Parathyroid adenoma (tissue), 2 donors: ENCODE data around the gene ALK.

Experiments
- H2AFZ ChIP-seq: fragments of 300-600 bp; sonication (generic); one replicate; pipeline ENCODE4 v1.7.0; 2017; ENCODE audit warnings: antibody characterized with exemption, mild to moderate bottlenecking
- H3K27ac ChIP-seq: fragments of 300-600 bp; sonication (generic); one replicate; pipeline ENCODE4 v1.7.0; 2017
- H3K27me3 ChIP-seq: fragments of 300-600 bp; sonication (generic); one replicate; pipeline ENCODE4 v1.7.0; 2017; ENCODE audit warnings: low read length; ENCODE audit not compliant: control insufficient read depth, insufficient read depth
- H3K36me3 ChIP-seq: fragments of 300-600 bp; sonication (generic); one replicate; pipeline ENCODE4 v1.7.0; 2017; ENCODE audit warnings: low read length; ENCODE audit not compliant: control insufficient read depth, insufficient read depth
- H3K4me1 ChIP-seq: fragments of 300-600 bp; sonication (generic); one replicate; pipeline ENCODE4 v1.7.0; 2017; ENCODE audit warnings: control low read depth
- H3K4me2 ChIP-seq: fragments of 300-600 bp; sonication (generic); one replicate; pipeline ENCODE4 v1.7.0; 2017; ENCODE audit warnings: low read length
- H3K4me3 ChIP-seq: fragments of 300-600 bp; sonication (generic); one replicate; pipeline ENCODE4 v1.7.0; 2017; ENCODE audit warnings: low read depth, low read length
- H3K79me2 ChIP-seq: fragments of 300-600 bp; sonication (generic); one replicate; pipeline ENCODE4 v1.7.0; 2017; ENCODE audit warnings: control low read depth
- H3K9ac ChIP-seq: fragments of 300-600 bp; sonication (generic); one replicate; pipeline ENCODE4 v1.7.0; 2017; ENCODE audit warnings: mild to moderate bottlenecking
- H3K9me3 ChIP-seq: fragments of 300-600 bp; sonication (generic); one replicate; pipeline ENCODE4 v1.7.0; 2017; ENCODE audit warnings: low read length; ENCODE audit not compliant: control insufficient read depth
- TF ChIP-seq, protein P1 (sequence below): fragments of 300-600 bp; sonication (generic); IDR thresholded peaks from one replicate; pipeline ENCODE4 v1.7.0; 2017; ENCODE audit warnings: antibody characterized with exemption, mild to moderate bottlenecking
- donor health status: primary hyperparathyroidism.

Gene ALK

DNA sequence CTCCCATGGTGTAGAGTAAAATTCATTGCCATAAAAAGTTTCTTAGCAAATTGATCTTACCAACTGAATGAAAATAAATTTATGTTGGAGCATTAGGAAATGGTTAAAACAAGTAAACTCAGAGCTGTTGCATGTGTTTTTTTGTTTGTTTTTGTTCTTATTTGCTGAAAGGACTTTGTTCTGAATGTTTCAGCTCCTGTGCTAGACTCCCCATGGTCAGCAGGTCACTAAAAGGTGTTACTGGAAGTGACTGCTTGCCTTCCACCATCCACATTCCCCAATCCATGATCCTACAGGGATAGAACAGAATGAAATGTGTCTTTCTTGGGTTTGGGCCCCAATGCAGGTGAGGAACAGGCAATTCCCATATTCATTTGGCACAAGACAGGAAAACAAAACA is 101.8 kb downstream of the ALK start:
- no peaks in the 10 kb centered on the region for H3K4me1 ChIP-seq
- no peaks in the 10 kb centered on the region for H3K36me3 ChIP-seq
- H3K9me3 ChIP-seq, result no peaks in the 10 kb centered on the region
- H3K4me2 ChIP-seq, result no peak overlapping the region
- H3K9ac ChIP-seq, result no peak overlapping the region
- H3K27me3 ChIP-seq, result no peaks in the 10 kb centered on the region
- TF ChIP-seq, protein P1, sequence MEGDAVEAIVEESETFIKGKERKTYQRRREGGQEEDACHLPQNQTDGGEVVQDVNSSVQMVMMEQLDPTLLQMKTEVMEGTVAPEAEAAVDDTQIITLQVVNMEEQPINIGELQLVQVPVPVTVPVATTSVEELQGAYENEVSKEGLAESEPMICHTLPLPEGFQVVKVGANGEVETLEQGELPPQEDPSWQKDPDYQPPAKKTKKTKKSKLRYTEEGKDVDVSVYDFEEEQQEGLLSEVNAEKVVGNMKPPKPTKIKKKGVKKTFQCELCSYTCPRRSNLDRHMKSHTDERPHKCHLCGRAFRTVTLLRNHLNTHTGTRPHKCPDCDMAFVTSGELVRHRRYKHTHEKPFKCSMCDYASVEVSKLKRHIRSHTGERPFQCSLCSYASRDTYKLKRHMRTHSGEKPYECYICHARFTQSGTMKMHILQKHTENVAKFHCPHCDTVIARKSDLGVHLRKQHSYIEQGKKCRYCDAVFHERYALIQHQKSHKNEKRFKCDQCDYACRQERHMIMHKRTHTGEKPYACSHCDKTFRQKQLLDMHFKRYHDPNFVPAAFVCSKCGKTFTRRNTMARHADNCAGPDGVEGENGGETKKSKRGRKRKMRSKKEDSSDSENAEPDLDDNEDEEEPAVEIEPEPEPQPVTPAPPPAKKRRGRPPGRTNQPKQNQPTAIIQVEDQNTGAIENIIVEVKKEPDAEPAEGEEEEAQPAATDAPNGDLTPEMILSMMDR, result no peak
- no peak overlapping the region for H3K4me3 ChIP-seq
- H3K27ac ChIP-seq, result no peak overlapping the region
- no peaks in the 10 kb centered on the region for H3K79me2 ChIP-seq
- no peak overlapping the region for H2AFZ ChIP-seq

DNA sequence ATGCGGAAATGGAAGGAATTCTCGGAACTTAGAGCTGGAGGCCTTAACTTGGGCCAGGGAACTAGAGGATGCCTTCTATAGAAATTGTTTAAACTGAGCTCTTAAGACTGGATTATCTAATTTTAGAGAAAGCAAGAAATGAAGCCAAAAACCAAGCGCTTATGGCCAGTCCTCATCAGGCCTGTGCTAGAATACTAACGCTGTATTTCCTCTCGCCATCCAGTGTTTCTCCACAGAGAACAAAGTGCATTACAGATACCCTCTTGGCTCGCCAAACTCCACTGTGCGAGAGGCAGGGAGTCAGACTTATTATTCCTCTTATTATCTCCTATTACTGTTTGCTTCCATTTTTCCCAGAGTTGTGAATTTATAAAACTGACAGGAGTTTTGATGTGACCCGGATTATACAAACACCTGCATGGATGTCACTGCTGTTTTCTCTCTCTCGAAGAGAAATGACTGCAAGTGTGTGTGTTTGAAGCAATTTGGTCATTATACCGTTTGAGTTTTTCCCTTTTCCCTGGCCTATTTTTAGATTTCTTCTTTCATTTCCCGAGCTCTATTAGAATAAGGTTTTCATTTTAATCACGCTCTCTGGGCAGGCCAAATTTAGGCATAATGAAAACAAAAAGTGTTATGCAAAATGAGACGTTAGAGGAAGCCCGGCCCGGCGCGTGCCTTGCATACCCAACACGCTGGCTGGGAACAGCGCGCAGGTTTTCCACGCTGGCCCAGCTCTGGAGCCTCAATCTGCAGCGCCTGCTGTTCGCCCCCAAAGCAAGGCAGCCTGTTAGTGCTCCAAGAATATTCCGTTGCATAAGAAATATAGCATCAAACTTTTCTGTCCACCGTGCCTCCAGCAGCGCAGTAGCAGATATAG is 103.3 kb downstream of the ALK start:
- no peak overlapping the region for H2AFZ ChIP-seq
- no peaks in the 10 kb centered on the region for H3K9me3 ChIP-seq
- H3K4me1 ChIP-seq, result no peaks in the 10 kb centered on the region
- no peak overlapping the region for H3K27ac ChIP-seq
- H3K4me2 ChIP-seq, result no peak overlapping the region
- H3K4me3 ChIP-seq, result no peak overlapping the region
- H3K9ac ChIP-seq, result no peak overlapping the region
- no peaks in the 10 kb centered on the region for H3K36me3 ChIP-seq
- TF ChIP-seq, protein P1, result no peak
- no peaks in the 10 kb centered on the region for H3K79me2 ChIP-seq
- H3K27me3 ChIP-seq, result no peaks in the 10 kb centered on the region

DNA sequence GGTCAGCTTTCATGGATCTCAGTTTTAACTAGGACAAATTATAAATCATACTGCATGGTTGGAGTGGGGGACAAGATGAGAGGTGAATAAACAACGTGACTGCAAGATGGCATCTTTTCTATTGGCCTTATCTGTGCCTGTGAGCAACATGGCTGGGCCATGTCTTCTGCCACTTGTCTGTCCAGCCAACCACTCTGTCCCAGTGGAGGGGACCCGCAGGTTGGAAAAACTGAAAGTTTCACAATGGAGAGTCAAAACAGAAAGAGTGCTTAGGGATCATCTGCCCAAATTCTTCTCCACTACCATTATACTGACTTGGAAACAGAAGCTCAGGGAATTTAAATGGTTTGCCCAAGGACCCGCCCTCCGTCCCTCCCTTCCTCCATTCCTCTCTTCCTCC is 104.1 kb downstream of the ALK start:
- TF ChIP-seq, protein P1, result no peak
- H3K4me2 ChIP-seq, result no peak overlapping the region
- H3K36me3 ChIP-seq, result no peaks in the 10 kb centered on the region
- no peaks in the 10 kb centered on the region for H3K4me1 ChIP-seq
- H3K79me2 ChIP-seq, result no peaks in the 10 kb centered on the region
- H3K9ac ChIP-seq, result no peak overlapping the region
- no peaks in the 10 kb centered on the region for H3K9me3 ChIP-seq
- H2AFZ ChIP-seq, result no peak overlapping the region
- H3K27ac ChIP-seq, result no peak overlapping the region
- H3K4me3 ChIP-seq, result no peak overlapping the region
- H3K27me3 ChIP-seq, result no peaks in the 10 kb centered on the region

GRCh38 chr2:29816651-29817050 is 104.7 kb downstream of the ALK start:
- H3K27ac ChIP-seq, result no peak overlapping the region
- H3K36me3 ChIP-seq, result no peaks in the 10 kb centered on the region
- H3K79me2 ChIP-seq, result no peaks in the 10 kb centered on the region
- no peak overlapping the region for H2AFZ ChIP-seq
- no peak overlapping the region for H3K4me3 ChIP-seq
- H3K4me1 ChIP-seq, result no peaks in the 10 kb centered on the region
- no peaks in the 10 kb centered on the region for H3K27me3 ChIP-seq
- H3K9ac ChIP-seq, result no peak overlapping the region
- H3K4me2 ChIP-seq, result no peak overlapping the region
- TF ChIP-seq, protein P1, result no peak
- H3K9me3 ChIP-seq, result no peaks in the 10 kb centered on the region

DNA sequence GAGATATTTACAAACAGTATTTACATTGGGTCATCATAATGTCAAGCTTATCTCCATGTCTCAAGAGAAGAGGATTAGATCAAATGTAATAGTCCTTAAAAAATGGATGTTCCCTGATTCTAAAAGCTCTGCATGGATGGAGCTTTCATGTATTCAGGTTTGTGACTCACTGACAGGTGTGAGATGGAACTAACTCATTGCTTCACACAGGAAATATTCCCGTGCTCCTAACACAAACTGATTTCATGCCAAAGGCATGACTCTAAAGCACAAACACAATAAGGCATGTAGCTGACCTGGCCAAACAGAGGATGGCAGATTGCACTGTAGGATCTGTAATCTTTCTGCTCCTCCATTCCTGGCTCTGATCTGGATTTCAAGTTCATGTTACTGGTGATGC is 110.0 kb downstream of the ALK start:
- H3K36me3 ChIP-seq, result no peaks in the 10 kb centered on the region
- no peak overlapping the region for H3K9ac ChIP-seq
- no peaks in the 10 kb centered on the region for H3K9me3 ChIP-seq
- H3K79me2 ChIP-seq, result no peaks in the 10 kb centered on the region
- TF ChIP-seq, protein P1, result no peak
- no peak overlapping the region for H3K4me3 ChIP-seq
- H3K27ac ChIP-seq, result no peak overlapping the region
- H3K27me3 ChIP-seq, result no peaks in the 10 kb centered on the region
- H3K4me2 ChIP-seq, result no peak overlapping the region
- H2AFZ ChIP-seq, result no peak overlapping the region
- peaks cover 3% of the 10 kb centered on the region for H3K4me1 ChIP-seq
